GM15510 (cell line): ENCODE data around the gene PRIMA1.

Experiments used
- POLR2A ChIP-seq: IDR thresholded peaks from 3 replicates; pipeline ENCODE4 v1.6.1; 2011; ENCODE audit warnings: borderline replicate concordance; ENCODE audit not compliant: insufficient read length; ENCODE audit errors: extremely low read depth

Gene PRIMA1

GRCh38 chr14:93788293-93788542 is at the start of gene PRIMA1:
Gene PRIMA1 (minus strand): TSS chr14:93788485. CDS start chr14:93787718, 767 bp downstream.
- no peak for TF ChIP-seq POLR2A

GRCh38 chr14:93834699-93835371 is 46.5 kb upstream of the PRIMA1 start:
- TF ChIP-seq POLR2A, result no peak

GRCh38 chr14:93832665-93833064 is 44.4 kb upstream of the PRIMA1 start:
- TF ChIP-seq POLR2A, result no peak

GRCh38 chr14:93832081-93832480 is 43.8 kb upstream of the PRIMA1 start:
- TF ChIP-seq POLR2A, result no peak

- no peak for TF ChIP-seq POLR2A
These were observed 42.6 kb upstream of the PRIMA1 start for GRCh38 chr14:93830753-93831461.

GRCh38 chr14:93829839-93830481 is 41.7 kb upstream of the PRIMA1 start:
- no peak for TF ChIP-seq POLR2A

- no peak for TF ChIP-seq POLR2A
These were observed 36.9 kb upstream of the PRIMA1 start for GRCh38 chr14:93825235-93825553.

GRCh38 chr14:93824518-93825234 is 36.4 kb upstream of the PRIMA1 start:
- TF ChIP-seq POLR2A, result no peak

- TF ChIP-seq POLR2A, result no peak
These were observed 35.8 kb upstream of the PRIMA1 start for GRCh38 chr14:93824076-93824475.

- TF ChIP-seq POLR2A, result no peak
These were observed 32.8 kb upstream of the PRIMA1 start for GRCh38 chr14:93821051-93821450.

- no peak for TF ChIP-seq POLR2A
These were observed 30.6 kb upstream of the PRIMA1 start for GRCh38 chr14:93818857-93819256.

- TF ChIP-seq POLR2A, result no peak
These were observed 23.4 kb upstream of the PRIMA1 start for GRCh38 chr14:93811676-93812075.

GRCh38 chr14:93811020-93811419 is 22.7 kb upstream of the PRIMA1 start:
- TF ChIP-seq POLR2A, result no peak

GRCh38 chr14:93804654-93805053 is 16.4 kb upstream of the PRIMA1 start:
- no peak for TF ChIP-seq POLR2A

- no peak for TF ChIP-seq POLR2A
These were observed 15.4 kb upstream of the PRIMA1 start for GRCh38 chr14:93803408-93804318.
